Endothelial cell (in vitro differentiated cells): Measurements from ENCODE around the gene RHBDF1. TPM values are rescaled to one million over a fixed set of nuclear protein-coding genes. Genes with fewer than 3 reads are reported as not detected.

Source experiments
- DNase-seq: peaks from one replicate; pipeline ENCODE4 v3.0.0; 2021; ENCODE audit warnings: low spot score
- H3K27ac Mint-ChIP-seq: one replicate; pipeline ENCODE4 v1.8.0; 2021; ENCODE audit warnings: mixed read lengths, inconsistent platforms; ENCODE audit not compliant: unreplicated experiment
- H3K27me3 Mint-ChIP-seq: one replicate; pipeline ENCODE4 v1.8.0; 2021; ENCODE audit warnings: mild to moderate bottlenecking, moderate library complexity, mixed read lengths, inconsistent platforms; ENCODE audit not compliant: unreplicated experiment
- H3K36me3 Mint-ChIP-seq: one replicate; pipeline ENCODE4 v1.8.0; 2021; ENCODE audit warnings: mild to moderate bottlenecking, low read depth, mixed read lengths, inconsistent platforms; ENCODE audit not compliant: unreplicated experiment
- H3K4me1 Mint-ChIP-seq: one replicate; pipeline ENCODE4 v1.8.0; 2021; ENCODE audit warnings: mild to moderate bottlenecking, mixed read lengths, inconsistent platforms; ENCODE audit not compliant: unreplicated experiment
- H3K4me3 Mint-ChIP-seq: one replicate; pipeline ENCODE4 v1.8.0; 2021; ENCODE audit warnings: mild to moderate bottlenecking, mixed read lengths, inconsistent platforms; ENCODE audit not compliant: unreplicated experiment
- H3K9me3 Mint-ChIP-seq: one replicate; pipeline ENCODE4 v1.8.0; 2021; ENCODE audit warnings: mixed read lengths, inconsistent platforms; ENCODE audit not compliant: unreplicated experiment
- CTCF ChIP-seq: fragments of 200-600 bp; sonication (generic); IDR thresholded peaks from one replicate; pipeline ENCODE4 v1.5.0; 2021; ENCODE audit warnings: antibody characterized with exemption; ENCODE audit not compliant: unreplicated experiment
- total RNA-seq: library from RNA; stranded (reverse); fragmentation: NEBNext Ultra II Directional; extraction: Animal tissue kit (Norgen Biotek cat#: 25700); gene quantifications from one replicate; pipeline ENCODE4 v1.2.1, GENCODE V29; 2021; ENCODE audit not compliant: unreplicated experiment

The RHBDF1 gene
- total RNA-seq, 1 donor from 2014 or later, result 60.7 TPM

DNA sequence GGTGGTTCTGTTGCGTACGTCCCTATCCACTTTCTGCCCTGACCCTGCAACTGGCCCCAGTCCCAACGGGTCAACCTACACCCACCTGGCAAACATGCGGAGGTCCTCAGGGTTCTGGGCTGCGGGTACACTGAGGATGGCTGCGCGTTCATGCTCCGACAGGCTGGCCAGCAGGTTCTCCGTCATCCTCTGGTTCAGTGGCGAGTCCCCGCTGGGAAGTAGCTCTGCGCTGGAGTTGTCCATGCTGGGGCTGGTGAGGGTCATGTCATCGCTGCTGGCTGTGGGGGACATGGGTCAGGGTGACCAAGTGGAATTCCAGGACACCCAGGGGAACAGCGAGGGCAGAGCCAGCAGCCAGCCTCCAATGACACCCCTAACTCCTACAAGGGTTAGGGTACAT, 16.2 kb upstream of the RHBDF1 start:
- no peak for TF ChIP-seq CTCF
- Mint-ChIP-seq H3K4me1 (peaks cover 15% of the 10 kb centered on the region), H3K27ac (no peak overlapping the region), H3K9me3 (no peaks in the 10 kb centered on the region), H3K4me3 (no peak overlapping the region), H3K36me3 (peaks cover 12% of the 10 kb centered on the region), H3K27me3 (peaks cover 13% of the 10 kb centered on the region)
- no peak for DNase-seq

DNA sequence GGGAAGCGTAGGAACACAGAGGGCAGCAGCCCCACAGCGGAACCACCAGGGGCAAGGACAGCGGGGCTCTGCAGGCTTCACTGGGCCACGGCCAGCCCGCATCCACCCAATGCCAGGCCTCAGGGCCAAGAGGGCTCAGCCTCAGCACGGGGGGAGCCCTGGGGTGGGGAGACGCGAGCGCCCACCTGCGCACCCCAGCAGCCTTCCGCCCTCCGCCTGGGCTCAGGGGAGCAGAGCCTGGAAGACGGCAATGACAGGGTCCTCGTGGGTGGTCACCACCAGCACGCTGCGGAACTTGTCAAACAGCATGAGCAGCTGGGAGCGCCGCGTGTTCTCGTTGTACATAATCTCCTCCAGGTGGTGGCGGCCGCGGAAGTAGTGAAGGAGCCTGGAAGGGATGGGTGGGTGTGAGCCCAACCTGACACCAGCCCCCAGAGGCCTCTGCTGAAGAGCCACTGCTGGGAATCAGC, 14.1 kb upstream of the RHBDF1 start:
- no peak for DNase-seq
- H3K27ac Mint-ChIP-seq, result no peak overlapping the region
- peak overlapping the region; percentile 31 for H3K4me3 Mint-ChIP-seq
- no peak for TF ChIP-seq CTCF
- H3K27me3 Mint-ChIP-seq, result peaks cover 10% of the 10 kb centered on the region
- no peaks in the 10 kb centered on the region for H3K9me3 Mint-ChIP-seq
- H3K36me3 Mint-ChIP-seq, result peaks cover 13% of the 10 kb centered on the region
- H3K4me1 Mint-ChIP-seq, result peaks cover 17% of the 10 kb centered on the region

GRCh38 chr16:85865-86264, 13.4 kb upstream of the RHBDF1 start:
- H3K36me3 Mint-ChIP-seq, result peaks cover 13% of the 10 kb centered on the region
- H3K27ac Mint-ChIP-seq, result no peak overlapping the region
- peaks cover 17% of the 10 kb centered on the region for H3K4me1 Mint-ChIP-seq
- no peak for TF ChIP-seq CTCF
- peak overlapping the region; percentile 31 for H3K4me3 Mint-ChIP-seq
- no peaks in the 10 kb centered on the region for H3K9me3 Mint-ChIP-seq
- peaks cover 10% of the 10 kb centered on the region for H3K27me3 Mint-ChIP-seq
- DNase-seq, result no peak

GRCh38 chr16:85407-85782, 13.0 kb upstream of the RHBDF1 start:
- Mint-ChIP-seq H3K4me3 (no peak overlapping the region), H3K9me3 (no peaks in the 10 kb centered on the region), H3K27me3 (peaks cover 6% of the 10 kb centered on the region), H3K36me3 (peaks cover 10% of the 10 kb centered on the region), H3K27ac (no peak overlapping the region), H3K4me1 (peaks cover 17% of the 10 kb centered on the region)
- TF ChIP-seq CTCF, result no peak
- no peak for DNase-seq

GRCh38 chr16:84718-85406, 12.4 kb upstream of the RHBDF1 start:
- no peak for TF ChIP-seq CTCF
- DNase-seq, result peak; percentile 39

More at GRCh38 chr16:84718-85406, 12.4 kb upstream of the RHBDF1 start:
- Mint-ChIP-seq H3K9me3 (no peaks in the 10 kb centered on the region), H3K4me3 (no peak overlapping the region), H3K27me3 (peaks cover 6% of the 10 kb centered on the region), H3K4me1 (peaks cover 17% of the 10 kb centered on the region), H3K36me3 (peaks cover 8% of the 10 kb centered on the region), H3K27ac (peak overlapping the region; percentile 18)
